ENCODE results near the gene TBC1D2B. TPM values are rescaled to one million over a fixed set of nuclear protein-coding genes. Genes with fewer than 3 reads are reported as not detected.
A peak's percentile ranks its signal among the peaks of the same experiment; 100 is the strongest.
"Not testable (repeated sequence)": the region's sequence is repeated elsewhere in the genome, so short reads cannot be mapped to it uniquely, and the experiment has no call there.

Gene TBC1D2B
- total and polyA plus RNA-seq, 2 donors (not counting 3 experiments of a cell fraction or from before 2014, with no cell fraction given), result 30.8 to 46.1 TPM

DNA sequence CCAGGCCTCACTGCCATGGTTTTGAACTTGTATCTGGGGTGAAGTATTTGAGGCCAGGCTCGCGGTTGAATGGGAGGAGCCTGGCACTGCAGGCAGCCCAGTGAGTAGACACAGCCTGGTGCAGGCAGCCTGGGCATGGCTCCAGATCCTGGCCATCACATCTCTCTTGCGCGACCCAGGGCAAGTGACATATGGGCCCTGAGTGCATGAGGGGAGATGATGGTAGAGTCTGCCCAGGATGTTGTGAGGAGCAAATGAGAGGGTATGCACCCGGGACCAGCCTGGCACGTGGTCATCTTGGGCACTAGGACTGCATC, 103.5 kb downstream of the TBC1D2B start:
- peaks cover 2% of the 10 kb centered on the region for H3K4me1 ChIP-seq (ENCODE audit: control insufficient read depth, extremely low read depth, insufficient read depth, low read length)
- H3K27ac ChIP-seq (ENCODE audit: insufficient read depth, low read depth, low read length), result no peak overlapping the region
- H3K4me3 ChIP-seq (replicated peaks in 1 of 3; ENCODE audit: insufficient read depth in 1 of 3, low read depth in 1 of 3, low read length in 3 of 3), result no peak overlapping the region
- H3K9me1 ChIP-seq (replicated peaks; ENCODE audit: control insufficient read depth, extremely low read depth, insufficient read depth, low read length), result no peaks in the 10 kb centered on the region
- no peak overlapping the region for H2AFZ ChIP-seq (ENCODE audit: low read depth, low read length)
- BruUV-seq (replicated peaks), result no TSS peak
- no peaks in the 10 kb centered on the region for H4K20me1 ChIP-seq (replicated peaks; ENCODE audit: control insufficient read depth, extremely low read depth, insufficient read depth, low read length)
- no peak overlapping the region for H3K9ac ChIP-seq (replicated peaks; ENCODE audit: extremely low read depth, insufficient read depth, low read length)
- H3K36me3 ChIP-seq (ENCODE audit: control insufficient read depth in 2 of 2, extremely low read depth in 1 of 2, insufficient read depth in 2 of 2, low read length in 2 of 2), result no peaks in the 10 kb centered on the region
- ChIA-PET CTCF (no interaction called here), POLR2A (no interaction called here)
- TF ChIP-seq JUN (IDR thresholded peaks at IDR 0.05; ENCODE audit: borderline replicate concordance, insufficient read depth, insufficient read length, low read depth), result no peak
- TF ChIP-seq FOS (IDR thresholded peaks at IDR 0.05; ENCODE audit: borderline replicate concordance, insufficient read depth, low read length), result no peak
- no peak for TF ChIP-seq GATA2 (IDR thresholded peaks at IDR 0.05; ENCODE audit: insufficient read depth, insufficient read length, low read depth, low read length)
- no peak for TF ChIP-seq POLR2A (IDR thresholded peaks at IDR 0.05; ENCODE audit: low read depth, low read length)
- peak; percentile 69 for FAIRE-seq
- intact Hi-C loops (cut with micrococcal nuclease), result no loop called here
- H3K4me2 ChIP-seq (ENCODE audit: insufficient read depth, low read length), result no peak overlapping the region
- dilution Hi-C loops (cut with MboI; ENCODE audit: extremely low pct_ligation_motif_present, low sequenced_read_pairs), result no loop called here
- no peaks in the 10 kb centered on the region for H3K79me2 ChIP-seq (ENCODE audit: control insufficient read depth, insufficient read depth, low read length)
- H3K9me3 ChIP-seq (replicated peaks; ENCODE audit: control insufficient read depth, insufficient read depth, low read length), result no peaks in the 10 kb centered on the region
- DNase-seq (ENCODE audit: low read depth, low spot score), result no peak
- no peaks in the 10 kb centered on the region for H3K27me3 ChIP-seq (ENCODE audit: control insufficient read depth in 2 of 2, insufficient read depth in 2 of 2, low read length in 2 of 2)

DNA sequence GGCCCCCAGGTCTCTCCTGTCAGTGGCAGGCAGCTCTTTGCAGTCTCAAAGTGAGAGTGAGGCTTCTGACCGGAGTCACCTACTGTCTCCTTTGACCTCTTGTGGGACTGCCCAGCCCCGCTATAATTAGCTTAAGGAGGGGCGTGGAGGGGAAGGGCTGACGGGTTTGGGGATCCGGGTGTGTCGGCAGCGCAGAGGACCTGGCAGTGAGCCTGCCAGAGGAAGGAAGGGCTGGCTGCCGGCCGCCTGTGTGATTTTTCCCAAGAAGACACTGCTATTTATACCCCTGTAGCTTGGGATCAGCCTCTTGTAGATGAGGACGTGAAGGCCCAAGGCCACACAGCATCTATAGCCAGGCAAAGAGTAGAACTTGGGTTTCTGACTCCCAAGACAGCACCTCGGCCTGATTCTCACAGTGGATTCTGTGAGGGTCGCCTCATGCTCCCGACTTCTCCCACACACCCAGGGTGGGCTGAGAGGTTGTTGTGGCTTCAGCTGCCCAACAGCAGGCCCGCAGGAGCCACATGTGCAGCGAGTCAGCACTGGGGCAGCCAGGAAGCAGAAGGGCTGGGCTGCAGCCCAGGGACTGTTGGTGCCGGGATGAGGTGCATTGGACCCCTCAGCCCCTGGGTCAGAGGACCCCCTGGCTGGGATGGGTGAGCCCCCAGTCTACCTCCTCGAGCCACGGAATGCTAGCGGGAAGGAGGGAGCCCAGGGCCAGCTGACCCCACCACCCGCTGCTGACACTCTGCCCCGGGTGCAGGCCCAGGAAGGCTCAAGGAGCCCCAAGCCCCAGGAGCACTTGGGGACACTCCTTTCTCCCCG, 104.0 kb downstream of the TBC1D2B start:
- POLR2A ChIA-PET; H3K27ac ChIP-seq (ENCODE audit: insufficient read depth, low read depth, low read length); CTCF ChIA-PET; BruUV-seq (replicated peaks); H3K9me1 ChIP-seq (replicated peaks; ENCODE audit: control insufficient read depth, extremely low read depth, insufficient read depth, low read length); H3K36me3 ChIP-seq (ENCODE audit: control insufficient read depth in 2 of 2, extremely low read depth in 1 of 2, insufficient read depth in 2 of 2, low read length in 2 of 2); intact Hi-C loops (cut with micrococcal nuclease); H2AFZ ChIP-seq (ENCODE audit: low read depth, low read length); H3K4me2 ChIP-seq (ENCODE audit: insufficient read depth, low read length); DNase-seq (ENCODE audit: low read depth, low spot score); H3K4me3 ChIP-seq (replicated peaks in 1 of 3; ENCODE audit: insufficient read depth in 1 of 3, low read depth in 1 of 3, low read length in 3 of 3); H3K27me3 ChIP-seq (ENCODE audit: control insufficient read depth in 2 of 2, insufficient read depth in 2 of 2, low read length in 2 of 2); H3K79me2 ChIP-seq (ENCODE audit: control insufficient read depth, insufficient read depth, low read length); H4K20me1 ChIP-seq (replicated peaks; ENCODE audit: control insufficient read depth, extremely low read depth, insufficient read depth, low read length); H3K9me3 ChIP-seq (replicated peaks; ENCODE audit: control insufficient read depth, insufficient read depth, low read length); dilution Hi-C loops (cut with MboI; ENCODE audit: extremely low pct_ligation_motif_present, low sequenced_read_pairs); H3K4me1 ChIP-seq (ENCODE audit: control insufficient read depth, extremely low read depth, insufficient read depth, low read length); H3K9ac ChIP-seq (replicated peaks; ENCODE audit: extremely low read depth, insufficient read depth, low read length): not testable (repeated sequence)
- FAIRE-seq, result peak; percentile 94

DNA sequence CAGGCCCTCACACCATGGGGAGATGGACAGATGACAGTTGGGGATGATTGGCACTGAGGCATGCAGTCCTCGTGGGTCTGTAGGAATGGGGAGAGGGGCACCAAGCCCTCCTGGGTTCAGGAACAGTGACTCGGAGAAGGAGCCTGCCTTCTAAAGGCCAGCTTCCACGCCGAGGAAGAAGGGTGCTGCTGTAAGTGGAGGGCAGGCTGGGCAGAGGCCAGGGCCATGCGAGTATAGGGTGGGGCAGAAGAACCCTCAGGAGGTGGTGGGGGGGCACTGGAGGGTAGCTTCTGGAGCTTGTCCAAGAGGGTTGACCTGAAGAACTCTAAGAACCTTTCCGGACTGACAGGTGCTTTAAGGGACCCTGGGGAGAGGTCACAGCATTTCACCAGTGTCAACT, 104.8 kb downstream of the TBC1D2B start:
- CTCF ChIA-PET; H3K36me3 ChIP-seq (ENCODE audit: control insufficient read depth in 2 of 2, extremely low read depth in 1 of 2, insufficient read depth in 2 of 2, low read length in 2 of 2); H3K79me2 ChIP-seq (ENCODE audit: control insufficient read depth, insufficient read depth, low read length); H3K27me3 ChIP-seq (ENCODE audit: control insufficient read depth in 2 of 2, insufficient read depth in 2 of 2, low read length in 2 of 2); H3K9me1 ChIP-seq (replicated peaks; ENCODE audit: control insufficient read depth, extremely low read depth, insufficient read depth, low read length); H3K9me3 ChIP-seq (replicated peaks; ENCODE audit: control insufficient read depth, insufficient read depth, low read length); H3K4me1 ChIP-seq (ENCODE audit: control insufficient read depth, extremely low read depth, insufficient read depth, low read length); H4K20me1 ChIP-seq (replicated peaks; ENCODE audit: control insufficient read depth, extremely low read depth, insufficient read depth, low read length); dilution Hi-C loops (cut with MboI; ENCODE audit: extremely low pct_ligation_motif_present, low sequenced_read_pairs); H2AFZ ChIP-seq (ENCODE audit: low read depth, low read length); H3K9ac ChIP-seq (replicated peaks; ENCODE audit: extremely low read depth, insufficient read depth, low read length); FAIRE-seq; H3K4me3 ChIP-seq (replicated peaks in 1 of 3; ENCODE audit: insufficient read depth in 1 of 3, low read depth in 1 of 3, low read length in 3 of 3); H3K27ac ChIP-seq (ENCODE audit: insufficient read depth, low read depth, low read length); intact Hi-C loops (cut with micrococcal nuclease); BruUV-seq (replicated peaks); DNase-seq (ENCODE audit: low read depth, low spot score); POLR2A ChIA-PET; H3K4me2 ChIP-seq (ENCODE audit: insufficient read depth, low read length): not testable (repeated sequence)

DNA sequence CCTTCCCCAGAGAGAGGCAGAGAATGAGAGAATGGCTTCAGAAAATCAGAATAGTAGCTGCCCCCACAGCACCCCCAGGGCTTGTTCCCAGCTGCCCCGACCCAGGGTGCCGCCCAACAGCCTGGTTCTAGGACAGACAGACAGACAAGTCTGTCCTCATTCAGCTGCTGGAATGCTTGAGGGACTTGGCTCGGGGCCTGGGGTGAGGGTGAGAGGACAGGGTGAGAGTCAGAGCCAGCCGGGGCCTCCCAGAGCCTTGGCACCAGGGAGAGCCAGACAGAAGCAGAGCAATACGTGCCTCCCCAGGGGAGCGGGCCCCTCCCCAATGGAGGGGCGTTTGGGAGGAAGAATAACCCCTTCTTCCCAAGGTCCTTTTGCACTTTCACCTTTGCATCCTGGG, 105.6 kb downstream of the TBC1D2B start:
- H3K36me3 ChIP-seq (ENCODE audit: control insufficient read depth in 2 of 2, extremely low read depth in 1 of 2, insufficient read depth in 2 of 2, low read length in 2 of 2); H2AFZ ChIP-seq (ENCODE audit: low read depth, low read length); H3K27me3 ChIP-seq (ENCODE audit: control insufficient read depth in 2 of 2, insufficient read depth in 2 of 2, low read length in 2 of 2); dilution Hi-C loops (cut with MboI; ENCODE audit: extremely low pct_ligation_motif_present, low sequenced_read_pairs); H3K9ac ChIP-seq (replicated peaks; ENCODE audit: extremely low read depth, insufficient read depth, low read length); H3K79me2 ChIP-seq (ENCODE audit: control insufficient read depth, insufficient read depth, low read length); POLR2A ChIA-PET; intact Hi-C loops (cut with micrococcal nuclease); H3K4me3 ChIP-seq (replicated peaks in 1 of 3; ENCODE audit: insufficient read depth in 1 of 3, low read depth in 1 of 3, low read length in 3 of 3); DNase-seq (ENCODE audit: low read depth, low spot score); FAIRE-seq; CTCF ChIA-PET; H3K9me3 ChIP-seq (replicated peaks; ENCODE audit: control insufficient read depth, insufficient read depth, low read length); H4K20me1 ChIP-seq (replicated peaks; ENCODE audit: control insufficient read depth, extremely low read depth, insufficient read depth, low read length); BruUV-seq (replicated peaks); H3K4me2 ChIP-seq (ENCODE audit: insufficient read depth, low read length); H3K9me1 ChIP-seq (replicated peaks; ENCODE audit: control insufficient read depth, extremely low read depth, insufficient read depth, low read length); H3K4me1 ChIP-seq (ENCODE audit: control insufficient read depth, extremely low read depth, insufficient read depth, low read length); H3K27ac ChIP-seq (ENCODE audit: insufficient read depth, low read depth, low read length): not testable (repeated sequence)

Data from endothelial cell of umbilical vein (primary cell).